Right lobe of liver (tissue), 6 donors: ENCODE measurements around the gene ZNF697. TPM values are rescaled to one million over a fixed set of nuclear protein-coding genes. Genes with fewer than 3 reads are reported as not detected.

Experiments used
- ATAC-seq, 4 donors: fragments of 200-7000 bp; cut with Tn5 transposase; one replicate each; pipeline ENCODE4 v1.9.1; 2020; ENCODE audit warnings: mild to moderate bottlenecking in 4 of 4, moderate library complexity in 4 of 4
- DNase-seq, 3 donors: peaks; one replicate each; pipeline ENCODE4 v3.0.0-alpha.2; 2020
- H3K27ac ChIP-seq, 3 donors: fragments of 200-600 bp; one replicate each; pipeline ENCODE4 v1.8.0; 2022
- H3K27me3 ChIP-seq, 2 donors: fragments of 200-600 bp; one replicate each; pipeline ENCODE4 v1.8.0; 2022
- H3K36me3 ChIP-seq, 4 donors: fragments of 200-600 bp; sonication (generic) in 1 of 4; one replicate each; pipeline versions ENCODE4 v1.5.1 to v1.8.0; 2017 to 2022; ENCODE audit warnings: control low read depth in 1 of 4
- H3K4me1 ChIP-seq, 4 donors: fragments of 200-600 bp; sonication (generic) in 1 of 4; one replicate each; pipeline versions ENCODE4 v1.5.1 to v1.8.0; 2017 to 2022; ENCODE audit warnings: control low read depth in 1 of 4
- H3K4me3 ChIP-seq, 3 donors: fragments of 200-600 bp; one replicate each; pipeline ENCODE4 v1.8.0; 2022
- H3K9me3 ChIP-seq, 4 donors: fragments of 200-600 bp; sonication (generic) in 1 of 4; one replicate each; pipeline versions ENCODE4 v1.5.1 to v1.8.0; 2017 to 2022; ENCODE audit warnings: control low read depth in 1 of 4
- CTCF ChIP-seq, 4 donors: fragments of 200-600 bp in 3 of 4; fragments of 450-650 bp in 1 of 4; IDR thresholded peaks; one replicate each; pipeline versions ENCODE4 v1.5.1 to v1.8.0; 2016 to 2022; ENCODE audit warnings: antibody characterized with exemption in 4 of 4, mild to moderate bottlenecking in 2 of 4
- POLR2A ChIP-seq: fragments of 450-650 bp; IDR thresholded peaks from one replicate; pipeline ENCODE4 v1.6.1; 2017; ENCODE audit warnings: antibody characterized with exemption, mild to moderate bottlenecking
- WGBS: methylation state at CpG from one replicate; pipeline ENCODE4 v1.1.6; 2018; ENCODE audit warnings: low coverage, low lambda C conversion rate; ENCODE audit not compliant: insufficient coverage; ENCODE audit errors: missing lambda C conversion rate; 5-methylcytosine and 5-hydroxymethylcytosine counted together
- intact Hi-C, 2 donors: fragments of 100-400 bp; cut with DNase I; formaldehyde crosslinking; loops; one replicate each; pipeline versions ENCODE4 v1.11.2 to v1.14.1; 2022
- total RNA-seq, 6 experiments: library from RNA; depleted of rRNA in 2 of 6; stranded (reverse); fragments of >200 nt in 2 of 6; fragmentation: NEBNext Ultra II Directional in 3 of 6; extraction: Animal tissue kit (Norgen Biotek cat#: 25700) in 3 of 6; gene quantifications; one replicate each; pipeline versions ENCODE4 v1.1.0 to v1.2.4, GENCODE V29; 2016 to 2023
- donor health status: DM: no; HTN: yes; CAD: no.
- donor health status: DM: no; HTN: no; CAD: no.
- donor health status: DM: no; HTN: no; CAD: no.
- donor health status: DM: no; HTN: yes; CAD: no.
- donor health status: DM: no; HTN: yes; CAD: no.

Gene ZNF697
- total RNA-seq, 6 experiments from 2014 or later, result 2.6 to 6.9 (median 3.4) TPM

DNA sequence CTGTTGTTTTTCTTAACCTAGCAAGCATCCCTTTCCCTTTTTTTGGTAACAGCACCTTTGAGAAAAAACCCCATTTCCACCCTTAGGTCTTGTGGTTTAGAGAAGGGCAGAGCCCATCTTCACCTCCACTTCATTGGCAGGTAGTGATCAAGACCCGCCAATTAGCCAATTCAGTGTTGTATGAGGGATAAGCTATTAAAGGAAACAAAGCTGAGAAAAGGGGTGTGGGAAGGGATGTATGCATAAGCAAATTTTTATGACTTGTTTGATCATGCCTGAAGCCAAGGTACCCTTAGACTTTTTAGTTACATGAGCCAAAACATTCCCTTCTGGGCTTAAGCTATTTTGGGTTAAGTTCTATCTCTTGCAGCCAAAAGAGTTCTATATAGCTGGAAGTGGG is 3.6 kb upstream of the ZNF697 start:
- WGBS, result 100% methylated on average over 1 of the region's 1 CpG
- H3K4me1 ChIP-seq, result peaks cover 0 to 24% (median 7%) of the 10 kb centered on the region in 4 donors
- TF ChIP-seq POLR2A, result no peak
- no peak for TF ChIP-seq CTCF (IDR thresholded peaks at IDR 0.05)
- H3K27me3 ChIP-seq, result no peaks in the 10 kb centered on the region
- H3K27ac ChIP-seq, result no peak overlapping the region
- no peaks in the 10 kb centered on the region for H3K9me3 ChIP-seq
- ATAC-seq (no peak), DNase-seq (no peak)
- H3K36me3 ChIP-seq, result no peaks in the 10 kb centered on the region
- intact Hi-C loops, result no loop called here
- H3K4me3 ChIP-seq, result no peak overlapping the region

DNA sequence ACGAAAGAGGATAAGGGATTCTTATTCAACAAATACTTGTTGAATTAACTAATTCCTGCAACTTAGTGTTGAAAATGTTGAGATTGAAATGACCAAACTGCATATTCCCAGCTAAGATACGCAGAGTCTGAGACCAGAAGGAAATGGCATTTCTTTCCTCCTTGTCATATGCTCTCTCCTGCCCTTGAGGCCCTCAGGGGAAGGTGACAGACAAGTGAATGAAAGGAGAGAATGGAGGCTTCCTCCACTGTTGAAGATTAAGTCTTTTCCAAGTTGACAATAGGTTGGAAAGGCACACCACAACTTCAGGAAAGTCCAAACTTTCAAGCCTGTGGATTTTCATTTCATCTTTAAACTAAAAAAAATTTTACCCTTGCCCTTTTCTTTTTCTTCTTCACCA is 3.1 kb upstream of the ZNF697 start:
- ATAC-seq, result no peak
- no peak for TF ChIP-seq CTCF (IDR thresholded peaks at IDR 0.05)
- TF ChIP-seq POLR2A, result no peak
- peaks cover 0 to 25% (median 8%) of the 10 kb centered on the region in 4 donors for H3K4me1 ChIP-seq
- H3K36me3 ChIP-seq, result no peaks in the 10 kb centered on the region
- H3K4me3 ChIP-seq, result no peak overlapping the region
- WGBS, result 70% methylated on average over 2 of the region's 2 CpGs
- no peaks in the 10 kb centered on the region for H3K27me3 ChIP-seq
- no peaks in the 10 kb centered on the region for H3K9me3 ChIP-seq
- intact Hi-C loops, result no loop called here
- DNase-seq, result no peak
- no peak overlapping the region for H3K27ac ChIP-seq

GRCh38 chr1:119648620-119649004 is 546 bp upstream of the ZNF697 start:
- Histone ChIP-seq H3K4me1 (peaks cover 0 to 12% (median 3%) of the 10 kb centered on the region in 4 donors), H3K27ac (peak overlapping the region; percentile 69 to 94 (median 89)), H3K36me3 (no peaks in the 10 kb centered on the region), H3K4me3 (peak overlapping the region; percentile 80 to 84 (median 83)), H3K27me3 (no peaks in the 10 kb centered on the region), H3K9me3 (no peaks in the 10 kb centered on the region)
- ATAC-seq, result no peak
- no peak for TF ChIP-seq CTCF (IDR thresholded peaks at IDR 0.05)
- TF ChIP-seq POLR2A, result no peak
- DNase-seq, result no peak
- WGBS, result 2% methylated on average over 10 of the region's 10 CpGs
- intact Hi-C loops, result no loop called here

- peak overlapping the region; percentile 89 to 94 (median 91) for H3K27ac ChIP-seq
These were observed 785 bp downstream of the ZNF697 start for GRCh38 chr1:119647228-119647733.

More at GRCh38 chr1:119647228-119647733, 785 bp downstream of the ZNF697 start:
- peak overlapping the region; percentile 80 to 84 (median 83) for H3K4me3 ChIP-seq
- DNase-seq (peak; percentile 33 to 60 (median 50)), ATAC-seq (peak in 3 of 4 donors; percentile 5 to 23 (median 10))
- WGBS, result 0% methylated on average over 2 of the region's 18 CpGs
- peaks cover 0 to 7% (median 3%) of the 10 kb centered on the region in 4 donors for H3K4me1 ChIP-seq
- no peaks in the 10 kb centered on the region for H3K27me3 ChIP-seq
- TF ChIP-seq CTCF (IDR thresholded peaks at IDR 0.05) (no peak), POLR2A (no peak)
- intact Hi-C loops, result no loop called here
- H3K9me3 ChIP-seq, result no peaks in the 10 kb centered on the region
- H3K36me3 ChIP-seq, result no peaks in the 10 kb centered on the region
